Stimulated activated CD8-positive, alpha-beta memory T cell treated with anti-CD3 and anti-CD28 coated beads, Interleukin-15, amount 100 ng/mL, for 1 hour (primary cell): Measurements from ENCODE around the gene TBC1D7.

Source experiments
- DNase-seq: peaks from one replicate; pipeline ENCODE4 v3.0.0-alpha.2; 2020; ENCODE audit warnings: low read depth

Gene TBC1D7

DNA sequence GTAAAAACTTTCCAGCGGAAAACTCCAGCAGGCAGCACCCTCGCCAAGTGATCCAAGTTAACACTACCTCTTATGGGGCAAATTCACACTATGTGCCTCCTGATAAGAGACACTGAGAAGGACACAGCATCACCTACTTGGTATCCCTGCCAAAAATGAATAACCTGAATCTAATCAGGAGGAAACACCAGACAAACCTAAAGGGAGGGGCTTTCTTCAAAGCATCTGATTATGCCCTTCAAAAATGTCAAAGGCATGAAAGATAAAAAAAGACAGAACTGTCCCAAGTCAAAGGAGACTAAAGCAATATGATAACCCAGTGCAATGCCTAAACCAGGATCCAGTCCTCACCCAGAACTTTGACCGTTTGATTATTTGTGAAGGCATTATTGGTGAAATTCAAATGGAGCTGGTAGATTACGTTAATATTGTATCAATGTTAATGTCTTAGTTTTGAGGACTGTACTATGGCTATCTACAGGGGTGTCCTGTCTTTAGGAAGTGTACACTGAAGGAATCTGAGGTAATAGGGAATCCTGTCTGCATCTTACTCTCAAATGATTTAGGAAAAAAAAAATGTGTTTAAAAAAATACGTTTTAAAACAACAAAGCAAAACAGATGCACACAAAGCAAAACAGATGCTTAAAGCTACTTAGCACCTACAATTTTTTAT, 8.3 kb downstream of the TBC1D7 start:
- no peak for DNase-seq

DNA sequence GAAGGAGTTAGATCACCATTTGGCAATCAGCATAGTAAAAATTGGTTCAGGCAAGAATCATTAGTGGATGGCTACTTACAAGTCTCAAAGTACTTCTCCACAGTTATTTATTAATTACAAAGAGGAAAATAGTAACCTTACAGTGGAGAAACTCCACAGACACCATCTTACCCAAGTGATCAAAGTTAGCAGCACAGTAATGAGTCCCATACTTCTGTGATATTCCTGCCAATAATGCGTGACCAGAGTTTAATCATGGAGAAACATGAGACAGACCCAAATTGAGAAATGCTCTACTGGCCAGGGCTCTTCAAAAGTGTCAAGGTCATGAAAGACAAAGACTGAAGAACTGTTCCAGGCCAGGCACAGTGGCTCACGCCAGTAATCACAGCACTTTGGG, 9.5 kb downstream of the TBC1D7 start:
- no peak for DNase-seq

DNA sequence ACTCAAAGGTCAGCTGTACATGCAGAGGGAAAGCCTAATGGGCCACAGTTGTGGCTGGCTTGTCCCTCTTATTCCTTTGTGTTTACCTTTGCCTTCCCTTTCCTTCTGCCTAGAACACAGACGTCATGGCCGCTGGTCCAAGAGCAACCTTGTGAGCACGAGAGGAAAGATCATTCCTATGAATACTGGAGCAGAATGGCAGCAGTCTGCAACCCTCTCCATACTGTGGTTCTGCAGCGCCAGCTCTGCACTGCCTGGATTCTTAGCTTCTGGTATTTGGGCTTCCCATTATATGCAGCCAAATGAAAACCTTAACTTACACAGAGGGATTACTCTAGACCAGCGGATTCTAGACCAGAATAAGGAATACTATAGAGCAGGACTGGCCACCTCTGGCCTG, 12.4 kb downstream of the TBC1D7 start:
- no peak for DNase-seq

GRCh38 chr6:13314806-13315205, 13.5 kb downstream of the TBC1D7 start:
- DNase-seq, result no peak

DNA sequence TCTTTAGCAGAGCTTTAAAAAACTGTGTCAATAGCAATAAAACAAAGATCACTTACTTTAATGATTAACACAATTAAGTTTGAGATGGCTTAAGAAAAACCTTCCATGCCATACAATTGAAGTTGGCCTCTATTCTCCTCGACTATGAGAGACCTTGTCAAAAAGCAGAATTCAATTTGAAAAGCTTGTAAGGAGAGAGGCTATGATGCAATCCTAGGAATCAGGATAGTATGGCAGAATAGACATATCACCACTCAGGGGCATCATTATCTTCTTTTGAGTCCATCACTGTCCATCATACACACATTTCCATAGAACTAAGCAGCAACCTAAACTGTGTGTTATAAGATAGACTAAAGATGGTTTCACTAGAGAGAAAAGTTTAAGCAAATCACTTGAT, 17.2 kb downstream of the TBC1D7 start:
- no peak for DNase-seq

DNA sequence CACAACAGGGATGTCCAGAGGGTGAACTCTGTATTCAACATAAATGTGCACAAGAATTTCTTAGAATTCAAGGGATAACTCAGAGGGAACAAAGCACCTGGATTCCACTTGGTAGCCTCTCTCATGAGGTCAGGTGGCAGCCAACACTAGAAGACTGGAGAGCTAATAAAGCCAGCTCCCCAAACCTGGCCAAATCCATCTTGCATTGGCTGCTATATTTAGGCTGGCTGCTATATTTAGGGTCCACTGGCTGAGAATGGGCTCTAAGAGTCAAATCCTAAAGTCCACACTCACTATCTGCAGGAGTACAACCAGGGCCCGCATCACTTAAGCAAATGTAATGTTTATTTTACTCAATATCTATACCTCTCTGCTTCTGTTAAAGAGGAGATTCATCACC, 20.0 kb downstream of the TBC1D7 start:
- DNase-seq, result no peak

GRCh38 chr6:13307508-13307995, 20.8 kb downstream of the TBC1D7 start:
- no peak for DNase-seq

- no peak for DNase-seq
These were observed 22.5 kb downstream of the TBC1D7 start for GRCh38 chr6:13305791-13306190.

DNA sequence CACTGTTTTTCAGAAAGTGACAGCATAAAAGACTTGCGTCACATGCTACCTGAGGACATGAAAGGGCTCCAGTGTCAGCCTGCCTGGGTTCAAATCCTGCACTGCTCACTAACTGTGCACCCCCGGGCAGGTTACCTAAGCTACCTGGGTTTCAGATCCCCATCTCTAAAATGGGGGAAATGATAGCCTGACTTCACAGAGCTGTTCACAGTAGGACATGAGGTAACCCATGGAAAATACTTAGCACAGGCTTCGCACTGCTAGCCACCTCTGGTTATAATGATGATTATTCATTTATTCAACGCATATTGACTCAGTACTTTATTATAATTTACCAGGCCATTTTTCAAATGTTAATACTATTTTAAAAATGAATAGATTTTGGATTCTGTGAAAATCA, 23.0 kb downstream of the TBC1D7 start:
- DNase-seq, result no peak

DNA sequence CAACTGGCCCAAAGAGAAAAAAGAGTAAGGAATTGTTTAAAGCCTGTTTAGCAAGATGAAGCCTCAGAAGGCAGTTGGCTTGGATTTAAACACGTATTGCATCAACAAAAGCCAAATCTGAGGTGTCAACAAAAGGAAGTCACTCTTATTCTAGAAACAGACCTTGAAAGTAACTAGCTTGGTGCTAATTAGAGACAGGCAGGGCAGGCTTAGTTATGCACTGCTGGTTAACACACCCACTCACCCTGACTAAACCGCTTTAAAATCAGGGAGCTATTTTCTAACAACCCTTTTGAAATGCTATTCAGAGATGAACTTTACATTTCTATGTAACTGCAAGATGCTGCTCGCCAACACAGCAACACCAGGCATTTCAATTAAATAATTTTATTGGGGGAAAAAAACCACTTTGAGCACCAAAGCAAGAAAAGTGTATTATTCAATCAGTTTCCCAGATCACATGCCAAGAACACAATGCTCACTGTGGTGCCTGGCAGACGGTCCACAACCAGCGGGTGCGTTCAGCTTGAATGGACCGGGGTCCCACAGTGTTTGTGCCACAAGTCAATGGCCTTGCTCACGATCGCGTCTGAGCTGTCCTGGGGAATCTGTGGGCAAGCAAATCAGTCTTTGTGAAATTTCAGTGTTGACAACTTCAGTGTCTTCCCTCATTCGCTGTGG, 23.6 kb downstream of the TBC1D7 start:
- DNase-seq, result no peak

- DNase-seq, result no peak
These were observed 24.2 kb downstream of the TBC1D7 start for GRCh38 chr6:13304101-13304500.

- DNase-seq, result no peak
These were observed 24.7 kb downstream of the TBC1D7 start for GRCh38 chr6:13303668-13304017.

GRCh38 chr6:13302751-13303667, 25.3 kb downstream of the TBC1D7 start:
- DNase-seq, result no peak

GRCh38 chr6:13302291-13302690, 26.0 kb downstream of the TBC1D7 start:
- DNase-seq, result no peak

DNA sequence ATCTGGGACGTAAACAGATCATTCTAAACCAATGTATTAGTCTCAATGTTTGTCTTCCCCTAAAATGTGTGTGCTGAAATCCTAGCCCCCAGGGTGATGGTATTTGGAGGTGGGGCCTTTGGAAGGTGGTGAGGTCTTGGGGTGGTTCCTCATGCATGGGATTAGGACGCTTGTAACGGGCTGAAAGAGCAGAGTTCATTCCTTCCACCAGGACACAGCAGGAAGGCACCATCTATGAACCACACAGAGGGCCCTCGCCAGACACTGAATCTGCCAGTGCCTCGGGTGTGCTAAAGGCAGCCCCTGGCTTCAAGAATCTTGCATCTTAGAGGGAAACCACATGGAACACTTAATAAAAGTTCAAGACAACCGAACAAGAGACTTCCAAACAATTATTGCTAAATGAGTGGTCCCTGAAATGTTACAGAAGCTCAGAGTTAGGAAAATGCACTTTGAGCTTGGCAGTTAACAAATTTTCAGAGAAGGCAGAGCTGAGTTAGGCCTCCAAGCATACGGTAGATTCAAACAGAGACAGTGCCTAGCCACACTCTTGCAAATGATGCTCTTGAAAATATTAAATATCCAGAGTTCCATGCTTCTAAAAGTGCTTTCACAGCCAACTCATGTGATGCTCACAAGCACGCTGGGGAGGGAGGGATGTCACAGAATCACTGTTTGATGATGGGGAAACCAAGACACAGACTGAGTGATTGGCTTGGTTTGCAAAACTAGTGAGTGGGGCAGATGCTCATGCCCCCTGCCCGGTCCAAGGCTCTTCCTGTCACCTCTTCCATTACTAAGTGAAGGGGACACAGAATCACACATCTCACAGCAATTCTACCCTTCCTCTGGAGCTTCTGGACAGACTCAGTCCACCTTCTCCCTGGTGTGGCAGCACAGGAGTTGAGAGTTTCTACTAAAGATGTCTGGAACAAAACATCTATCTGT, 27.4 kb downstream of the TBC1D7 start:
- no peak for DNase-seq

DNA sequence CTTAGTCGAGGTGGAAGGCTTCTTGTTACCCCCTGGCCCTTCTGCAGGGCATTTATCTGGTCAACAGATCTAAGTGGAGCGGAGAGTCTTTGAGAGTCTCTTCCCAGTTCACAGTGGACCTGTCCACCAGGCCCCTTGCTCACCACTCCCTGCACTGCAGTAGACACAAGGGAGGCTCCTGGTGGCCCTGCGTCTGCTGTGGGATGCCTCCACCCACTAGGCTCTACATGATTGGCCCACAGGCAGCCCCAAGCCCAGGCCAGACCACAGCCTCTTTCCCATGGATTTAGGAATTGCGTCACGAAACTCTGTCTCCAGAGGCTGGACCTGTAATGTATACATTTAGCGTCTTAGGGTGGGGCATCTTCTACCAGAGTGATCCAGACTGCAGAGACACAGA, 28.4 kb downstream of the TBC1D7 start:
- DNase-seq, result no peak

GRCh38 chr6:13299403-13299821, 28.9 kb downstream of the TBC1D7 start:
- no peak for DNase-seq

- DNase-seq, result no peak
These were observed 29.9 kb downstream of the TBC1D7 start for GRCh38 chr6:13298446-13298845.

- DNase-seq, result no peak
These were observed 30.9 kb downstream of the TBC1D7 start for GRCh38 chr6:13297391-13297790.

DNA sequence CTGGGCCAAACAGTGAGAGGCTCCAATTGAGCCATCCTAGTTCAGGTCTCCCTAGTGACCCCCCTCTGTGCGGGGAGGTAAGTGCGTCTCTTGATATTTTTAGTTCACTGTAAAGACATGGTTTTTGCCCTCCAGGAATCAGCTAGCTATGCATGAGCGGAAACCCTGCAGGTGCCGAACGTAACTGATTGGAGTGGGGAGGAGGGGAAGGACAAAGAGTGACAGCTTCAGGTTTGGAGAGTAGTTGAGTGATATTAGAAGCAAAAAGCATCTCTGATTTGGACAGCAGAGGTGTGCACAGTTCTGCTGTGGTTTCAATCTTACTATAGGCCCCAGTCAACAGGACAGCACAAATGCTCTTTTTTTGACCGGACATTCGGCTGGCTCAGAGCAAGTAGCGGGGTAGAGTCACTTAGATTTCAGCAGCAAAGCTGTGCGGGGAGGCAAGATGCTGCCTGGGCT, 31.8 kb downstream of the TBC1D7 start:
- no peak for DNase-seq

- DNase-seq, result no peak
These were observed 32.8 kb downstream of the TBC1D7 start for GRCh38 chr6:13295576-13295975.
